Measurements from ENCODE around the gene XRCC5. TPM values are rescaled to one million over a fixed set of nuclear protein-coding genes. Genes with fewer than 3 reads are reported as not detected.
"Not testable (repeated sequence)": the region's sequence is repeated elsewhere in the genome, so short reads cannot be mapped to it uniquely, and the experiment has no call there.

XRCC5 gene
- total RNA-seq, 4 donors from 2014 or later, result 134 to 164 (median 147) TPM

DNA sequence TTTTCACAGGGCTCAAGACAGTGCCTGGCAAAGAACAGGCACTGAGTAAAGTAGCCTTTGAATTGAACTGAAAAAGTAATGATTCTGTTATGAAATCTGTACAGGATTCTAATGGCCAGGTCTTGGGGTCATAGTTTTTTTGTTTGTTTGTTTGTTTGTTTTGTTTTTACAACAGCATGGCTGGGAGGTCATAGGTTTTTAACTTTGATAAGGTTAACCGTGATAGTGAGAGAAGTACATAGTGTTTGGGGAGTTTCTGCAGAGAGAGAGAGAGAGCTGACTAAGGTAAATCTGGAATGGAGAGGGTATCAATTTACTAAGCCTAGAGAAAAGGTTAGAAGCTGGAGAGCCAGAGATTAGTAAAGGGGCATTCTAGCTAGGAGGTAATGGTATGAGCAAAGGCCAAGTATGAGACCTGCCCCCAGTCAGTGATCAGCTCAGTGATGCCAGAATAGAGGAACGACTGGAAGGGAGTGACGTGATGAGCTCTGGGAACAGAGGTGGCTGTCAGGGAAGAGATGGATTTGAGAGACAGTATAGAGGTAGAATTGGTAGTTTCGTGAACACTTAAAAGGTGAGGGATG is 25.9 kb downstream of the XRCC5 start:
- Histone ChIP-seq H3K27ac (no peak overlapping the region), H3K4me3 (no peak overlapping the region), H3K4me1 (no peaks in the 10 kb centered on the region), H3K36me3 (peaks cover 0 to 97% (median 27%) of the 10 kb centered on the region in 3 donors), H3K9me3 (no peaks in the 10 kb centered on the region), H3K27me3 (no peaks in the 10 kb centered on the region)
- no peak for DNase-seq (ENCODE audit: low spot score in 2 of 2)
- TF ChIP-seq, protein P1, sequence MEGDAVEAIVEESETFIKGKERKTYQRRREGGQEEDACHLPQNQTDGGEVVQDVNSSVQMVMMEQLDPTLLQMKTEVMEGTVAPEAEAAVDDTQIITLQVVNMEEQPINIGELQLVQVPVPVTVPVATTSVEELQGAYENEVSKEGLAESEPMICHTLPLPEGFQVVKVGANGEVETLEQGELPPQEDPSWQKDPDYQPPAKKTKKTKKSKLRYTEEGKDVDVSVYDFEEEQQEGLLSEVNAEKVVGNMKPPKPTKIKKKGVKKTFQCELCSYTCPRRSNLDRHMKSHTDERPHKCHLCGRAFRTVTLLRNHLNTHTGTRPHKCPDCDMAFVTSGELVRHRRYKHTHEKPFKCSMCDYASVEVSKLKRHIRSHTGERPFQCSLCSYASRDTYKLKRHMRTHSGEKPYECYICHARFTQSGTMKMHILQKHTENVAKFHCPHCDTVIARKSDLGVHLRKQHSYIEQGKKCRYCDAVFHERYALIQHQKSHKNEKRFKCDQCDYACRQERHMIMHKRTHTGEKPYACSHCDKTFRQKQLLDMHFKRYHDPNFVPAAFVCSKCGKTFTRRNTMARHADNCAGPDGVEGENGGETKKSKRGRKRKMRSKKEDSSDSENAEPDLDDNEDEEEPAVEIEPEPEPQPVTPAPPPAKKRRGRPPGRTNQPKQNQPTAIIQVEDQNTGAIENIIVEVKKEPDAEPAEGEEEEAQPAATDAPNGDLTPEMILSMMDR (IDR thresholded peaks at IDR 0.05), result no peak
- TF ChIP-seq POLR2A (IDR thresholded peaks at IDR 0.05) (no peak), EP300 (IDR thresholded peaks at IDR 0.05) (no peak)
- 90 to 92% methylated on average over 4 of the region's 4 CpGs for WGBS, 2 donors

DNA sequence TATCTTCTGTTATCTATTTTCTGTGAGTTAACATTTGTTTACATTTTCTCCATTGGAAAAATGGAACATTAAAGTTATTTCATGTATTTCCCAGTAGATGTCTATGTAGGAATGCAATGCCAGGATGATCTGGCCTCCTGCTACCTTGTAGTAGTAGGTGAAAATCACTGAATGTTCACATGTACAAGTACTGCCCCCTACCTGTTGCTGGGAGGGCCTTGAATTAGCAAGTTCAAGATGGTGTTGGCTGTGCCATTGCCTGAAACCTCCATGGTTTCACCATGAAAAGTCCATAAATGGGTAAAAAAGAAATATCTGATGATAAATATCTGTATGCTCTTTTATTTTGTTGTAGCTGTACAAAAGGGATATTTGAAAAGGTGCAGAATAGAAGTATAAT is 30.7 kb downstream of the XRCC5 start:
- TF ChIP-seq, protein P1 (IDR thresholded peaks at IDR 0.05), result peak in 1 of 5 experiments; percentile 14
- TF ChIP-seq POLR2A (IDR thresholded peaks at IDR 0.05), result no peak

DNA sequence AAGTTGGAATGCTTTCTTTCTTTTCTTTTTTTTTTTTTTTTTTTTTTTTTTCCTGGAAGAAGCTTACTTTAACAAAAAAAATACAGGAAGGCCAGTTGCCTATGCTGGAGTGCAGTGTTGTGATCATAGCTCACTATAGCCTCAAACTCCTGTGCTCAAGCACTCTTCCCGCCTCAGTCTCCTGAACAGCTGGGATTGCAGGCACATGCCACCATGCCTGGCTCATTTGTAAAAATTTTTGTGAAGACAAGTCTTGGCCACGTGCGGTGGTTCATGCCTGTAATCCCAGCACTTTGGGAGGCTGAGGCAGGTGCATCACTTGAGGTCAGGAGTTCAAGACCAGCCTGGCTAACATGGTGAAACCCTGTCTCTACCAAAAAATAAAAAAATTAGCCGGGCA is 32.4 kb downstream of the XRCC5 start:
- not testable (repeated sequence) for H3K9me3 ChIP-seq; H3K4me1 ChIP-seq; H3K27ac ChIP-seq; H3K4me3 ChIP-seq; DNase-seq (ENCODE audit: low spot score in 2 of 2); H3K27me3 ChIP-seq
- 93 to 97% methylated on average over 4 of the region's 4 CpGs for WGBS, 2 donors
- peaks cover 0 to 99% (median 32%) of the 10 kb centered on the region in 3 donors for H3K36me3 ChIP-seq

More for the DNA sequence above, 30.7 kb downstream of the XRCC5 start:
- Histone ChIP-seq H3K27me3 (no peaks in the 10 kb centered on the region), H3K9me3 (no peaks in the 10 kb centered on the region), H3K36me3 (peaks cover 0 to 99% (median 38%) of the 10 kb centered on the region in 3 donors), H3K4me1 (no peaks in the 10 kb centered on the region), H3K4me3 (no peak overlapping the region), H3K27ac (no peak overlapping the region)
- DNase-seq (ENCODE audit: low spot score in 2 of 2), result no peak

DNA sequence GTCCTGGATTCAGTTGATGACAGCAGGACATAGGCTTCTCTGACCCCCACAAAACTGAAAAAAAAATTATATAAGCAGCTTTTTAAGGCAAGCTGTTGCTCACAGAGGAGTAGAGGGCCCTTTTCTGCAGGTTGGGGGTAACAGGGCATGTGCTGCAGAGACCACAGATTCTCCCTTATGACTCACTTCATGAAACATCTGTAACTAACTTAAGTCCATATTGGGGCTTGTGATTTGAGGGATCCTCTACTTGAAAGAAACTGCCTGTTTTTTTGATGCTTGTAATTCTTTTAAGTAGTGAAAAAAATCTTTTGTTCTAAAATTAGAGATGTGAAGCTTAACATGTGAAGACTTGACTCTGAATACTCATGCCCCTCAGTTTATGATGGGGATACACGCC is 33.4 kb downstream of the XRCC5 start:
- WGBS, 2 donors, result 89 to 100% methylated on average over 1 of the region's 1 CpG
- TF ChIP-seq EP300 (IDR thresholded peaks at IDR 0.05) (no peak), POLR2A (IDR thresholded peaks at IDR 0.05) (no peak)
- TF ChIP-seq, protein P1 (IDR thresholded peaks at IDR 0.05), result no peak
- Histone ChIP-seq H3K9me3 (no peaks in the 10 kb centered on the region), H3K27me3 (no peaks in the 10 kb centered on the region), H3K27ac (no peak overlapping the region), H3K4me1 (no peaks in the 10 kb centered on the region), H3K4me3 (no peak overlapping the region), H3K36me3 (peaks cover 0 to 100% (median 32%) of the 10 kb centered on the region in 3 donors)
- no peak for DNase-seq (ENCODE audit: low spot score in 2 of 2)

DNA sequence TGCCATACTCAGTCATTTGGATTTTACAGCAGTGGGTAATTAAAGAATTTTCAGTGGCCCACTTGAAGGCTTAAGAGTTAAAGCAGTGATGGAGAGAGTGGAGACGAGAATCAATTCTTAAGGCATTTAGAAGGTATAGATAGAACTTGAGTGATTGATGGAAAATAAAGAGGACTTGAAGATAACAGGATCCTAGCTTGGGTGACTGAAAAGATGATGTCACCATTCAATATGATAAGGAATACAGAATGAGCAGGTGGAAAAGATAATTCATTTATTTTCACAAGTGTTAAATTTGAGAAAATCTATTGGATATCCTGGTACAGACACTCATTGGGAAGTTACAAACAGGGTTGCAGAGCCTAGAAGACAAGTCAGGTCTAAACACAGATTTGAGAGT is 35.2 kb downstream of the XRCC5 start:
- no peaks in the 10 kb centered on the region for H3K9me3 ChIP-seq
- DNase-seq (ENCODE audit: low spot score in 2 of 2), result no peak
- H3K4me3 ChIP-seq, result no peak overlapping the region
- H3K27me3 ChIP-seq, result no peaks in the 10 kb centered on the region
- H3K27ac ChIP-seq, result no peak overlapping the region
- peaks cover 0 to 100% (median 30%) of the 10 kb centered on the region in 3 donors for H3K36me3 ChIP-seq
- TF ChIP-seq, protein P1 (IDR thresholded peaks at IDR 0.05), result no peak
- TF ChIP-seq EP300 (IDR thresholded peaks at IDR 0.05) (no peak), POLR2A (IDR thresholded peaks at IDR 0.05) (no peak)
- 84 to 89% methylated on average over 1 of the region's 1 CpG for WGBS, 2 donors
- H3K4me1 ChIP-seq, result no peaks in the 10 kb centered on the region

DNA sequence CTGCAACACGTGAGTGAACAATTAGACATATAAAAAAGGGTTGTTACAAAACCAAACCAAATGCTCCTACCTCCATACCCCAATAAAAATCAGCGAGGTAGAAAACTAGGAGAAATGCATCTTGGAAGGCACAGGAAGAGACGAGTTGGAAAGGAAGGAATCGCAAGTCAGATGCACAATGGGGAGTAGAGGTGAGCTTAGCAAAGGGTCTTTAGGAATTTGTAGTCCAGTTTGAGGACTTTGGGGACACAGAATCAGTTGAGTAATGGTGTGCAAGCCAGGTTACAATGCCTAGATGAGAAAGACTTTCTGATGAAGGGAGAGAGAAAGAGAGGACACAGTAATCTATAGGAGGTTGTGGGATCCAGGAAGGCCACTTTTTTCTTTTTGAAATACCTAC is 35.7 kb downstream of the XRCC5 start:
- no peak for DNase-seq (ENCODE audit: low spot score in 2 of 2)
- WGBS, 2 donors, result 90 to 92% methylated on average over 4 of the region's 4 CpGs
- Histone ChIP-seq H3K9me3 (no peaks in the 10 kb centered on the region), H3K4me1 (no peaks in the 10 kb centered on the region), H3K27me3 (no peaks in the 10 kb centered on the region), H3K36me3 (peaks cover 0 to 100% (median 28%) of the 10 kb centered on the region in 3 donors), H3K4me3 (no peak overlapping the region), H3K27ac (no peak overlapping the region)
- TF ChIP-seq EP300 (IDR thresholded peaks at IDR 0.05), result no peak
- TF ChIP-seq, protein P1 (IDR thresholded peaks at IDR 0.05), result no peak
- no peak for TF ChIP-seq POLR2A (IDR thresholded peaks at IDR 0.05)

Data from tibial nerve (tissue), 4 donors.